Activated CD8-positive, alpha-beta memory T cell treated with anti-CD3 and anti-CD28 coated beads, Interleukin-2, amount 50 U/mL, for 1 hour (primary cell): ENCODE results near the gene ARMC9.
"Not testable (repeated sequence)": the region's sequence is repeated elsewhere in the genome, so short reads cannot be mapped to it uniquely, and the experiment has no call there.

ENCODE experiments used
- DNase-seq: peaks from one replicate; pipeline ENCODE4 v3.0.0-alpha.2; 2020; ENCODE audit errors: extremely low read depth

Gene ARMC9

DNA sequence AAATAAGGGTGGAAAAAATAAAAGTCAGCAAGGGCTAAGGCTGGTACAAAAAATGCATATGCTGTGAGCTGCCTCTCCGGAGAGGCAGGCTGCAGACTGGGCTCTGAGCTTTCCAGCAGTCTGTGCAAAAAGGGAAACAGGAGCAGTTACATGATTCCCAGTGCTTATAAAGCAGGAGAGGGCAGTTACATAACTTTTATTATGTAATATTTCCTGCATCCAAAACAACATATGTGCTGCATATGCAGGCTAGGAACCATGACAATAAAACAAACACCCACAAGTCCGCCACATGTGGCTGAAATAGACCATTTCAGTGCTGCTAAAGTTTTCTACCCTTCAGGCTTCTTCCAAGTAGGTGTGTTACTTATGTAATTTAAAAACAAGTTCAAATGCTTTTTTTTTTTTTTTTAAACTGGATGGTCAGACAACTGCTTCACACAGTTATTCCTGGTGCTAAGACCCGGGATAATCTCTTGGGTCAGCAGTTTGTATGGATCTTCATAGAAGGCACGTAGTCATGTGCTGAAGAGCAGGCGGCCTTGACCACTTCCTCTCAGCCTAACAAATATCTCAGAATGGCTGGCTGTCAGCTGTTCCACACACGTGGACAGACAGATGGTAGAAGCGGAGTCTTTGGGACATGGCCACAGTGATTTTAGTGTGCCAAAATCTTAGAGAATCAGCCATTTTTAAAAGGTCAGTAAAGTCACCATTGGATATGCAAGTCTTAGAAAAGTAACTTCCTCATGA is 43.5 kb downstream of the ARMC9 start:
- no peak for DNase-seq

DNA sequence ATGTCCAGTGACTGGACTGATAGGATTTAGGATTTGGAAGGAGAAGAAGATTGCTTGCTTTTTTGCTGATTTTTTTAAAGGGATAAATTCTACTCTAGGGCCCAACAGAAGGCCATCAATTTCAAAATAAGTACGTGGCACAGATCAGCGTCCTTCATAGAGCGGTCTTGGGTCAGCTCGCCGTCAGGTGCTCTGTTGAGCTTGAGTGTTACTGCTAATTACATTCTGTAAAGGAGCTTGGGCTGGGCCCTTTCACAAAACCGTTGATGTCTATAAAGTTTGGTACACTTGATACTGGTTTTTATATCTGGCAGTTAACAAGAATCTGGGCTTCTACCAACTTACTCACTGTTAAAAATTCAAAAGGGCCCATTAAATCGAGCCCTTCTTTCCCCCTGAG is 45.4 kb downstream of the ARMC9 start:
- DNase-seq, result no peak

- DNase-seq, result no peak
These were observed 46.2 kb downstream of the ARMC9 start for GRCh38 chr2:231244382-231245248.

DNA sequence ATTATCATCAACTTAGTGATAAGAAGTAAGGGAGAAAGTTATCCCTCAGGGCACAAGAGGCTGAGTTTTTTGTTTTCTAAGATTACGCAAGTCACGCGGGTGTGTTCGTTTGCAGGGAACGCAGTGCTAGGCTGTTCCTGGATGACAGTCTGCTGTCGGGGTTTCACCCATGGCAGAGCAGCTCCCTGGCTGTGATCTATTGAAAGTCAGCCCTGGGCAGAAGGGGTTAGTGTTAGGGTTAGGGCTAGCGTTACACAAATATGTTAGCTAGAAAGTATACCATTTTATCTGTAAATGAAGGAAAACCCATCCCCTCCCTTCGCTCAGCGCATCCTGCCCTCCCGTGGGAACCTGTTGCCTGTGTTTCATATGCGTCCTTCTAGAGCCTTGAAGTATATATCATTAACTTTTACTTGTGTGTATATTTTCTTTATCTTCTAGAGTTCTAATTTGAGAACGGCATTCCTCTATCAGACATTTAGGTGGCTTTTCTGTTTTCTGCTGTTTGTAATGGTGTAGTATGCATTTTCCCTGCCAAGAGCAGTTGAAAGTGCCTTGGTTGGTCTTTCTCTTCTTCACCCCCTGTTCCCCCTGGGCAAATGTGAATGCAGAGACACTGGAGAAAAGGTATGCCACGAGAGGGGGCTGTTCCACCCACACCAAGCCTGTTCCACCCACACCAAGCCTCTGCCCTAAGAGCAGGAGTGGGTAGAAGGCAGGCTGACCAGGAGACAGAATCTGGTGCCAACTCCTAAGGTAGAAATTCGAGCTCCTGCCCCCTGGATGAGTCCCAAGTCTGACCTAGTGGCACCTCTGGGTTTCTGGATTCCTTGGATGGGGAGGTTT is 47.0 kb downstream of the ARMC9 start:
- no peak for DNase-seq

GRCh38 chr2:231246171-231246842 is 47.9 kb downstream of the ARMC9 start:
- DNase-seq, result no peak

DNA sequence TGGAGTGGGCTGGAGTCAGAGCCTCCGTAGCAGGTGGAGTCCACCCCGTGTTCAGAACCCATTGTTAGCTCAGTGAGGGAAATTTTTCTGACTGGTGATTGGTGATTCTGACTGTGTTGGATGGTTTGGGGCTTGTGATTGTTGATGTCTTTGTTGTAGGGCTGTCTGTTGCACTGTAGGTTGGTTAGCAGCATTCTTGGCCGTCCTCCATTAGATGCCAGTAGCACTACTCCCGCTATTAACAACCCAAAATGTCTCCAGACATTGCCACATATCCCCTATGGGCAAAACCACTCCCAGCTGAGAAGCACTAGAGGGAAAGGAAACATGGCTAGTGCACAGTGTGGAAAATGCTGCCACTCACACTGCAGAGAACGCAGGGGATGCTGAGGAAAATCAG is 51.7 kb downstream of the ARMC9 start:
- no peak for DNase-seq

GRCh38 chr2:231250698-231251097 is 52.3 kb downstream of the ARMC9 start:
- DNase-seq, result no peak

DNA sequence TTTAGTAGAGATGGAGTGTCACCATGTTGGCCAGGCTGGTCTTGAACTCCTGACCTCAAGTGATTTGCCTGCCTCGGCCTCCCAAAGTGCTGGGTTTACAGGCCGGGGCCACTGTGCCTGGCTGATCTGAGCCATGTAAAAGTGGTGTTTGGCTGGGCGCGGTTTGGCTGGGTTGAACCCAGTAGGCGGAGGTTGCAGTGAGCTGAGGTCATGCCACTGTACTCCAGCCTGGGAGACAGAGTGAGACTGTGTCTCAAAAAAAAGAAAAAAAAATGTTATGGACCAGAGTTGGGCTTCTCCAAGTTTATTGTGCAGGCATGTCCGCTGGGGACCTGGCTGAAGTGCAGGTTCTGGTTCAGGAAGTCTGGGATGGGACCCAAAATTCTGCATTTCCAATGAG is 54.9 kb downstream of the ARMC9 start:
- DNase-seq, result not testable (repeated sequence)

GRCh38 chr2:231256494-231256893 is 58.1 kb downstream of the ARMC9 start:
- DNase-seq, result no peak

- DNase-seq, result no peak
These were observed 59.3 kb downstream of the ARMC9 start for GRCh38 chr2:231257763-231258162.

DNA sequence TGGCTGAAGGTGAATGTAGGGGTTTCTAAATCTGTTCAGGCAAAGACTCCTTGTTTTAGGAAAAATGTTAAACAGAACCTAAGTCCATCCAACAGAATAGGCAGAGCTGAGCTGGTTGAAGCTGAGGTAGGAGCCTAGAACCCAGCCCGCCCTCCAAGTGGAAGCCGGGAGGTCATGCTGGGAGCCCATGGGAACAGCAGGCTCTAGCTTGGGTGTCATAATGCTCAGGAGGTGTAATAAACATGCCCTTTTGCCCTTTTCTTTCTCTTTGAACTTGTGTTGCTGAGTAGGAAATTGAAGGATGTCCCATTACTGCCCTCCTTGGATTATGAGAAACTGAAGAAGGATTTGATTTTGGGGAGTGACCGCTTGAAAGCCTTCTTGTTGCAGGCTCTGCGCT is 60.3 kb downstream of the ARMC9 start:
- DNase-seq, result no peak

DNA sequence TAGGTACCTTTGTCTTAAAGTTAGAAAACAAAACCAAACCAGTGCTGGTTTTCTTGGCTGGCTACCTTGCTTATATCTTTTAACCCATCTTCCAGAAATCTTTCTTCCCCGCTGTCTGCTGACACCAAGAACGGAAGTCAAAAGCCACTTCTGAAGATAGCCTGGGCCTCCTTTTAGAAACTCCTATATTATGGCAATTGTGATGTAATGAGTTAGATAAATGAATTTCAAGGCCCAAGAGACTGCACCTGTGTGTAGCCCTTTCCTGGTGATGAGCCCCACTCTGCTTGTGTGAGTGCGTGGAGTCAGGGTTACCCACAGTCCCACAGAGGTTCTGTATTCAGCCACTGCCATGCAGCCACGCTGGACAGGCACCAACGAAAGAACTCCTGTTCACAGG is 60.7 kb downstream of the ARMC9 start:
- DNase-seq, result no peak

DNA sequence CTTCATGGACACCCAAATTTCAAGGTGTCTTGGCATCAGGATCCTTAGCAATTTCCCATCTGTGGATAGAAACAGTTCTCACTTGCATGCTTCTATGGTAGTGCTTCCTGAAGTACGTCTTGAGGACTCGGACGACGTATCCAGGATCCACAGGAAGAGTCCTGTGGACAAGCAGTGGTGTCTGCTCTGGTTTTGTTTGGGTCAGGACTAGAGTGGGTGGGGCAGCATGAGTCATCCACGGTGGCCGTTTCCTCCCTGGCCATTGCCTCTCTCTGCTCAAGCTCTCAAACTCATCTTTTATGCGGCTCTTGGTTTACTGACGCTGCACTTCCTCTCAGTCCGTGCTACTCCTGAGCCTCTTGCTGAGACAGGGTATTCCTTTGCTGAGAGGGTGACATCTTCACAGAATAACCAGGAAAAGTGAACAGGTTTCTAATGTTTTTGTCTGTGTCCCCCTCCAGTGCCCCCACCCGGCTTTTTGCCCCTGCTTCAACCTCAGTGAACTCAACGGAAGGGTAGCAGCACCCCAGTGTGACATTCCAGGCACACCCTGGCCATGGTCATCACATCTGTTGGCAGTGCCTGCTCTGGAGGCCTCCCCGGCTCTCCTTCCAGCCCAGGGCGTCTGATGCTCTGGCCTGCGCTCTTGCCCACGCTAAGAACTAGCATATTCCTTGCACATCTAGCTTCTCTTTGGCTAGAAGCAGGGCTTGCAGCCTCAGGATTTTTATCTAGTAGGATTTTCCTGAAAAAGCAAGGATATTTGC is 62.2 kb downstream of the ARMC9 start:
- no peak for DNase-seq

GRCh38 chr2:231263118-231263831 is 64.8 kb downstream of the ARMC9 start:
- DNase-seq, result no peak

DNA sequence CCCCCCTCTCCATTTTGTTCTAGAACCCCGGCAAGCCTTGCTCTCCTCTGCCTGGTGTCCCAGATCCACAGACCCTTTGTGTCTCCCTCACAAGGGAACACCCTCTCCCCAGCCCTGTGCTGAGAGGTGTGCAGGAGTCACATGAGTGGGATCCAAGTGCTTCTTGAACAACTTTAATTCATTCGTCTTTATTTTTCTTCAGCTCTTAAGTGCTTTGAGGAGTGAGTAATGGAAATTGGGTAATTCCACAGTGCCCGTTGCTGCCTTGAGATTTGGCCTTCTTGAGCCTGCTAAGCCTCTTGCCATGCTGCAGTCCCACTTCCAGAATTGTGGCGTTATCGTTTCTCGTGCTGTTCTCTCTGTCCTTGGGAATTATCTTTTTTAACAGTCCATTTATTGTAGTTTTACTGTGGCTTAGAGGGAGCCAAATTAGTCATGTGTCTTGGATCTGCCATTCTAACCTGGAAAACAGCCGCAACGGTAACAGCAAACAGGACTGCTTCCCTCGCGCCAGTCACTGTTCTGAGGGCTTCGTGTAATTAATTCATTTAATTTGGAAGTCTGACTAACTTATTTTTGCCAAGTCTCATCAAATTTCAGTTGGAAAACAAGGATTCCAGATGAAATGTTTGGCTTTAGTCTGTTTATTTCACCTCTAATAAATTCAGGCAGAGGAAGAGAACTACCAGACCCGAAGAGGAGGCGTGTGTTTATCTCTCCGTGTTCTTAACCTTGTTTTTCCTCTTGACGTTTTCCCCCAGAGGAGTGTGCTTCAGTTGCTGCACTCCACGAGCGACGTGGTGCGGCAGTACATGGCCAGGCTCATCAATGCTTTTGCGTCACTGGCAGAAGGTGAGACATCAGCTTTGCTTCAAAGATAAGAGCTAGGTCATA is 72.0 kb downstream of the ARMC9 start:
- no peak for DNase-seq

DNA sequence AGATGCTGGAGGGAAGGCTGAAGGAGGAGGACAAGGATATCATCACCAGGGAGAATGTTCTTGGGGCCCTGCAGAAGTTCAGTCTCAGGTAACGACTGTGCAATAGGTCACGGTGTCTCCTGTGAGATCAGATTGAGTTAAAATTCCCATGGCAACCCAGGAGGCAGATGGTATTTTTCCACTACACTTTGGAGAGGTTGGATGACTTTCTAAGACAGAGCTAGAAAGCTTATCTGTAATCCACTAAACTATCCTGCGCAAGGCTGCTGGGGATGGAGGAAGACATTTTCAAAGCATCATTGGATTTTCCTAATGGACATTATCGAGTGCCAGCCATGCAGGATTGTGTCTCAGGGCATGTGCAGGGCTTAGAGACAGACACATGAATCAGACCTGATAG is 74.6 kb downstream of the ARMC9 start:
- no peak for DNase-seq

DNA sequence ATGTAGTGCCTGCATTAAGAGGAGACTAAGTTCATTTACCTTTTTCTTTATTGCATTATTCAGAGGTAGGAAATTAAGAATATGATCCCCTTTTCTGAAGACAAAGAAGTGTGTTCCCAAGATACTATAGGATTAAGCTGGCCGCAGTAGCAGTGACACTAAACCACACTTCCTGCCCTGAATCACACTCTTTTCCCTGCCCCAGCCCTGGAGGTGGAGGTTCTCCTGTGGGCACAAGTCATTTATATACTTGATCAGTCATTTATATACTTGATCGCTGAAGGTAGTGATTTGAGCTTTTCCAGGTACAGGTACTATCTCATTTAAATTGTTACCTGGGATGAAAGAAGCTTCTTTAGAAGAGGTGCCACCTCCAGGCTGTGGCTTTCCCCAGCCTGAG is 78.6 kb downstream of the ARMC9 start:
- DNase-seq, result no peak

DNA sequence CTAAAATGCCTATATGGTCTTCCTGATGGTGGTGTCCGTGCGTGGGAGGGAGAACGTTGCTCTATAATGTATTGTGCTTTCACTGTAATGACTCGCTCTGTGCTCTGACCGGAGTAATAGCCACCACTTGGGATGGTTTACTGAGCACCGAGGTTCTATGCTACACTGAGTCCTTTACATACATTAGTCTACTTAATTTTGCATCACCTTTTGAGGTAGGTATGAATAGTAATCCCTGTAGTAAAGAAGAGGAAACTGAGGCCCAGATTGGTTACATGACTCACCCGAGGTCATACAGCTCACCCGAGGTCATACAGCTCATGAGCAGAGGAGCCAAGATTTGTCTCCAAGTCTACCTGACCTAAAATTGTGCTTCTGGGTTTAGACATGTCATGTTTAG is 79.5 kb downstream of the ARMC9 start:
- no peak for DNase-seq

DNA sequence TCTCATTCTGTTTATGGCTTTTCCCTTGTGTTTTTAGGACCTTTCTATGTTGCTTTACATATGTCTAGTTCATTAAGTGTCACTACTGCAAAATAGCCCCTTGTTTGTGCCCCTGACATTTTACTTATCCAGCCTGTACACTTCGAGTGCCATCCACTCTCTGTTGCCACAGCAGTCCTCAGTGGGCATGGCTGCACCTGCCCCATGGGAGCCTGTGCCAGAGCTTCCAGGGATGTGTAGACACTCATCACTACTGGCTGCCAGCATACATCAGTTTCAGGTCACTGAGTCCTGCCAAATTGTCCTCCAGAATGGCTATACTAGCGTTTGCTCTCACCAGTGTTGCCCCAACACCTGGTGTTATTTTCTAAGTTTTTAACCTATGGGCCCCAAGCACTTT is 80.4 kb downstream of the ARMC9 start:
- no peak for DNase-seq
